Hematopoietic multipotent progenitor cell (in vitro differentiated cells): Measurements from ENCODE around the gene PHACTR1. TPM values are rescaled to one million over a fixed set of nuclear protein-coding genes. Genes with fewer than 3 reads are reported as not detected.

Experiments
- DNase-seq, 3 donors: peaks; one replicate each; pipeline ENCODE4 v3.0.0-alpha.2; 2011 to 2015; ENCODE audit warnings: low read depth in 2 of 3, low spot score in 2 of 3
- total RNA-seq: library from RNA; depleted of rRNA; stranded (reverse); fragments of >200 nt; gene quantifications from one replicate; pipeline ENCODE4 v1.2.3, GENCODE V29; 2012

Gene PHACTR1
- total RNA-seq, 1 donor, result 34.2 TPM

DNA sequence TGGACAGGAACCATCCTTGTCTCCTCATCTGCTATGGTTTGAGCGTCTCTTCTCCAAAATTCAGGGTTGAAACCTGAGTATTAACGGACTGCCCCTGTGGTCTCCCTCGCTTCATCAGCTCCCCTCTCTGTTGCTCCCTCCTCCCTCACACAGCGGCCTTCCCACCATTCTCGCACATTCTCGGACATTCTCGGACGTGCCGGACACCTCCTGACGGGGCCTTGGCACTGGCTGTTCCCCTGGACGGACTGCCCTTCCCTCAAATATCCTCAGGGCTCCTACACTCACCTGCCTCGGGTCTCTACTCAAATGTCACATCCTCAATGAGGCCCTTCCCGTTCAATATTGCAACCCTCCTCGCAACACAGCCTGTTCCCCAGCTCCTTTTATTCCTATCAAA is 496.0 kb downstream of the PHACTR1 start:
- DNase-seq, result no peak

DNA sequence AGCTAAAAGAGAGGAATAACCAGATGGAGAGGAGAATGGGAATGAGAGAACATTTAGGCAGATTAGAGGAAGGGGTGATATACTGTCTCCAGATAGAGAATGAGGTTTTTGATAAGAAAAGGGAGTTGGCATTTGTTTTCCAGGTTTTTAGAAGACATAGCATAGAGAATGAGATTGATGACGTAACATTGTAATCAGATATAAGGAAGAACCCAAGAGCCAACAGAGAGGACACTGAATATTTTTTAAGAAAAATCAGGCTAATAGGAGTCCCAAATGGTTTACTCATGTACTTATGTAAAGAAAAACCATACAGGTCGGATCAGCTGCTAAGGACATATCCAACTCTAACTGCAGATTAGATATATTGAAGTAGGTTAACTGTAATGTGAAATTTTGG is 498.8 kb downstream of the PHACTR1 start:
- no peak for DNase-seq

DNA sequence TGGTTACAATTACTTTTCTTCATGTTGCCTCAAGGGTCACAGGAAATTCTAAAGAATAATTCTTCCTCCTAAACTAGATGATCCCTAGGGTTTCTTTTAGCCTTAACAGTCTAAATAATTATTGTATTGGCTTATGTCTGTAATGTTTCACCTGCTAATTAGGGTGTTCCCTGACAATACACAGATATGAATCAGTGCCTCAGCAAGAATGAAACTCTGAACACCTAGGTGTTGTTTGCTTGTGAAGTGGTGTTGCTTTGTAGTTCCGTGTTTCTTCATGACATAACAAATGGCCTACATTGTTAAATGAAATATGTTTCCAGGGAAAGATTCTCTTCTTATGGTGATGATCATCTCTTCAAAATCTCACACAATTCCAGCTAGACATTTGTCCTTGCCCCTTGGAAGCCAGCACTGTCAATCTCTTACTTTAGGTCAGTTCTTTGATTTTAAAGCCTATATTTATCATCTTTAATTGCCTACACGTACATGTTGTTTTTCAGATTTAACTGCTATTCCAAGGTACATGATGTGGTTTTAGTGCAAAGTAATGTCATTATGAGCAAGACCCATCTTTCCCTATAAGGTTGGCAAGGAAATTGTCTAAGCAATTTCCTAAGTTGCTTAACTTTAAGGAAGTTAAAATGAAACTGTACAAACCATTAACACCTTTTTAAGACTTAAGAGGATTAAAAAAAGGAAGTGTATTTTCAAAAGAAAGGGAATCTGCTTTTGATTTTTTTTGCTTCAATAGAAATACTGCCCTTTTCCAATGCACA is 499.9 kb downstream of the PHACTR1 start:
- peak in 1 of 3 donors; percentile 16 for DNase-seq

DNA sequence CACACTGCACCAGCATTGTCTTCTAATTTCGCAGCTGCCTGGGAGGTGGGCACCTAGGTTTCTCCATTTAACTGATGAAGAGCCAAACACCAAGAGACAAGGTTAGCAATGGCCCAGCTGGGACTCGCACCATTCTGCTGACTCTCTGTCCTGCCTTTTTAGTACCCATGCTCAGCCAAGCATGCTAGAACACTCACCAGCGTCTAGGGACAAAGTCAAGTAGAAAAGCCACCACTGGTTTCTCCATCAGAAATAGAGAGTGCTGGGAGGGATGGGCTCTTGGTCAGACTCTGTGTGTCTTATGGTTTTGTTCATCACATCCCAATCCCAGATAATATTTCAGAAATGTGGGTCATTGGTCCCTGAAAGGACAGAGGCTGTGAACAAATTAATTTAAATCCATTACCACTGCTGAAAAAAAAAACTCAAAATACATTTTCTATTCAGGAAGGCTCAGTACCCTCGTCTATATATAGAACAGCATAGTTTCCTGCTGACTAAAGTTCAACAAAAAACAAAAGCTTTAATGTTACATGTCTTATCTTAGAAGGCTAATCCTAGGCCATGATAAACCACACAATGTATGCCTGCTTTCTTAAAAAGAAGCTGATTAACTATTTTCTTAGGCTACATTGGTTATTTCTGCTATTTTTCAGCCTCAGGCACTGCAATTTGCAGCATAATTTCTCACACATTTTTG is 500.8 kb downstream of the PHACTR1 start:
- peak in 1 of 3 donors; percentile 3 for DNase-seq

DNA sequence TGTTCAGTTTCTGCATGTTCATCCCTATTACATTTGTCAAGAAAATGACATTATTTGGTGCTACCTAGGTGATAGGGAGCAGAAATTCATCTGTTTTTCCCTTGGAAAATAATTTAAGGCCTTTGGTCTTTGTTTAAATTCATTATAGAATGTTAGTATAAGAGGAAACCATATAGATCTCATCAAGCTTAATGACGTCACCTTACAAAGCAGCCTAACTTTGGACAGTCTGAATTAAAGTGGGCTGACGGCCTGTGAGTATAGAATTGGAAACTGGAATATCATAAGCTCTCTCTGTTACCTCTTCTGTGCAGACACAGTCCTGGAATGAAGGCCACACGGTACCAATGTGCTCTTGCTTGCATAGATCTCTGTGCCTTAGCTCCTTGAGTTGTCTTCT is 503.7 kb downstream of the PHACTR1 start:
- no peak for DNase-seq

DNA sequence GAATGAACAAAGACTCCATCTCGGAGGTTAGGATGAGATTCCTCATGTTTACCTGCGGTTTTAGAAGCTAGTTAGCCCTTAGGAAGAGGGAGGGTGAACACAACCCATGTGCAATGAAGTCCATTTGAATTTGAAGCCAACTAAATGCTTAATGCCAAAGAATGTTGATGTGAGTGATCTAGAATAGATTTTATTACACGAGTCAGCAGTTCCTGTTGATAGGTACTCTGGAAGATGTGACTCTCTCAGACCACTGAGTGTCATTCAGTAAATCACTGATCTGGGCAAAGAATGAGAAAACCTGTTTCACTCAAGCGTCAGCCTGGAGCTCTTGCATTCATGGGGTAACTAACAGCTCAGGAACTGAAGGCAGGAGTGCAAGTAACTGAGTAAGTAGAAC is 505.5 kb downstream of the PHACTR1 start:
- DNase-seq, result no peak

DNA sequence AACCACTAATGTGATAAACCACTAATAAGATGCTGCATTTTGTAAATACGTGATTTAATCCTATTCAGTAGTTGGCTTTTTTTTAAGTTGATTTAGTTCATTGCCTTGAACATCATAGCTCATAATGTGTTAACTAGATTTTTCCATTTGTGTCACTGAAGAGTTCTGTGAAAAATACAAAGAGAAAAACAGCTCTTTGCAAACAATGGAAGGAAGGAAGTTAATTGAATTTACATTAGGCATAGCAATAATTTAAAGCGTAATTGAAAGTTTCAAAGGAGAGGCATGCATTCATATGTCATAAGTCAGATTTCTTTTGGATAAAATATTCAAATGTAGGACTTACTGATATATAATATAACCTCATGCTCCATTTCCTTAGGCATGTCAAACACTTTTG is 509.5 kb downstream of the PHACTR1 start:
- no peak for DNase-seq

DNA sequence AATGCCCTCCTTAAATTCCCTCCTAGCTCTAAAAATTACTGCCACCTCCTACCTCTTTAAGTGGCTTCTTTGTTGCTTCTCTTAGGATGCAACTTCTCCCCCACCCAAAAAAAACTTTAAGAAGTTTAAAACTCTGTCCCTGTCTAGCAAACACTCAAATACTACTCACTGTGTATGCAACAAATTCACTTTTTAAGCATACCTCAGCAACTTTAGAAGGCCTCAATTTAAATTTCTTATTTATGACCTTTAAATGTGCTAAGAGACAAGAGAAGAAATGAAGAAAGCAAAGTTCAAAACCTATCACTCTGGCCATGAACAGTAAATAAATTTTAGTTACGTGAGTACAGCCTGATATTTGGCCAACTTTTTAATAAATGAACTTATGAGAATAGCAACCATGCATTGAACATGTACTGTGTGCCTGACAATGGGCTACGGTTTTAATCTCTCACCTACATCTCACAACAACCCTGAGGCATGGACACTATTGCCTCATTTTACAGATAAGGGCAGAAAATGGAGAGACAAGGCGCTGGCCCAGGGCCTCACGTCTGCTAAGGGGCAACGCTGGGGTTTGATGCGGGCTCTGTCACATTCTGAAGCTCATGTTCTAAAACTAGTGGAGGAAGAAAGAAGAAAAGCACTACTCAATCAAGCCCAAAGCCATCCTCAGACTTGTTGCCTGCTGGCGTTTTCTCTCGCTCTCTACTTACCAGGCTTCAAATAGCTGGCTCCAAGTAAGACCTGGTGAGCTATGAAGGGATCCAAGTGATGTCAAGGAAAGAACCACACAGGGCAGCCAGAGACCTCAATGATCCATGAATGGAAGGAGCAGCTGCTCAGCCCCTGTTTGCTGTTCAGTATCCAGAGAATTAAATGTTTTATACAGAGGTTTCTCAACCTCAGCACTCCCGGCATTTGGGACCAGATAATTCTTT is 512.0 kb downstream of the PHACTR1 start:
- DNase-seq, result no peak

DNA sequence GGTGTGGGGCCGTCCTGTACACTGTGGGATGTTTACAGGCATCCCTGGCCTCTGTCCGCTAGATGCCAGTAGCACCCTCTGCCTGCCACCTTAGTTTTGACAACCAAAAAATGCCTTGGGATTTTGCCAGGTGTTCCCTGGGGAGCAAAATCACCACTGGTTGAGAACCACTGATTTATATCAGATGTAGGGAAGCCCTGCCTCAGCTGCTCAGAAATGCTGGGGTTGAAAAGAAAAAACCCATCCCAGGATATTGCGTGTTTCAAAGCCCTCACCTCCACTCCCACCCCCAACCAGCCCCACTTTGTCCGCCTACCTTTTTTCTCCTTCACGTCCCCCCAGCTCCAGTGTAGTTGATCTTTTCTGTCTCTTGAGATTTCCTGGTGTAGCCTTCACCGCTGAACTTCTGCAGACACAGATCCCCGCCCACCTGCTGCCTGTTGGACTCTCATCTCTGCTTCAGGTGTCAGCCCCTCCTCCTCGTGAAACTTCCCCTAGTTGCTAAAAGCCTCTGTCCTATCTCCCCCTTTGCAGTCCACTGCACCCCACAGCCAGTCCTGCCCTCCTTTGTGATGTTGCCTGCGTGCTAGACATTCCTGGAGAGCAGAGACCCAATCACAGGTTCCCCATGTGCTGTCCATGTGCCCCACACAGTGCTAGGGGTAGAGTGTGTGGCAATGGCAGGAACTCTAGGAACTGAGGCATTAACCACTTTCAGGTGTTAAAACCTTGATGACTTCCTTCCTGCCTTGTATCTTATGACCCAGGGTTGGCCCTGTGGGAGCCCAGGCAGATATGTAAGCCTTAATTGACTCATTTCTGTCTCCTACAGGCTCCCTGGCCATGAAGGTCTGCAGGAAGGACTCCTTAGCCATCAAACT is 512.9 kb downstream of the PHACTR1 start:
- no peak for DNase-seq

DNA sequence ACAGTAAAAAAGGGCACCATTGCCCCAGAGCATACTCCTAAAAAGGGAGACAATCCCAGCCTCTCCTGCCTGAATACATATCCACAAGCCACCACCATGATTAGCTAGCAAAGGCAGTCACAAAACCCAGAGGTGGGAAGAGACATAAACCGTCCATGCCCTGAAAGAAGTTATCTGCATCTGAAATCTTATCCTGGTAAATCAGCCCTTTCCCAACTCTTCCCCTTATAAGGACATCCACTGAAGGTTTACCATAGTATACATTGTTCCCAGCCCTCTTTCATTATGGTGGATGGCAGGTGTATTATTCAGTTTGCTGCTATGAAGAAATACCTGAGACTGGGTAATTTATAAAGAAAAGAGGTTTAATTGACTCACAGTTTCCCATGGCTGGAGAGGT is 516.5 kb downstream of the PHACTR1 start:
- DNase-seq, result no peak

DNA sequence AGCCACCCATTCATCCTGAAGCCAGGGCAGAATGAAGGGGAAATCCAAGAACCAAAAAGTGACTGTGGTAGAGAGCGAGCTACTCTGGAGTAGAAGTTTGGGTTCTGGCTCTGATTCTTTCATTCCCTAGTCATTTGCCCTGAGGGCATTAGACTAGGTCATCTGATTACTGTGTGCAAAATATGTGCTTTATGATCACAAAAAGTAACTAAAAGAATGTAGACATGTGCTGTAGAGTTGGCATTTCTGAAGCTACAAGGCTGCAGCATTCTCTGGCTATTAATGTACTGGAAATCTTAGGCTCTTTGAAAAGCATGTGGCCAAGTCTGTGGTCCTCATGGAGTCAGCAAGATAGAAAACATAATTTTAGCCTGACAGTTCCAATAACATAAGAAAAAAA is 517.6 kb downstream of the PHACTR1 start:
- no peak for DNase-seq

DNA sequence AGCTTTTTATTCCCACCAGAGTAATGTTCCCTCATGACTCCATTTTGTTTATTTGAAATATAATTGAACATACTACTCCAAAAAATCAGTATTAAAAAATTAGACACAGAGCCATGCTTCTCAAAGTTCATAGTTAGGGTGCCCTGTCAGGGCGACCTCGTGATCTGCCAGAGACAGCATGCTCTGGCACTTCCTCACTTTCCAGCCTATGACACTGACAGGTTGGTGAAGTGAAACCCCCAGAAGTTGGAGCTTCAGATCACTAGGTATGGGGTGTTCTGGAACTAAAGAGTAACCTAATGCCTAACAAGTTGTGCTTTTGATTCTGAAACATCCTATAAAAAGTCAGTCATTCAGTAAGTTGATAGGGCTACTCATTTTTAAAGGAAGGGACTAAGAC is 518.8 kb downstream of the PHACTR1 start:
- DNase-seq, result no peak

DNA sequence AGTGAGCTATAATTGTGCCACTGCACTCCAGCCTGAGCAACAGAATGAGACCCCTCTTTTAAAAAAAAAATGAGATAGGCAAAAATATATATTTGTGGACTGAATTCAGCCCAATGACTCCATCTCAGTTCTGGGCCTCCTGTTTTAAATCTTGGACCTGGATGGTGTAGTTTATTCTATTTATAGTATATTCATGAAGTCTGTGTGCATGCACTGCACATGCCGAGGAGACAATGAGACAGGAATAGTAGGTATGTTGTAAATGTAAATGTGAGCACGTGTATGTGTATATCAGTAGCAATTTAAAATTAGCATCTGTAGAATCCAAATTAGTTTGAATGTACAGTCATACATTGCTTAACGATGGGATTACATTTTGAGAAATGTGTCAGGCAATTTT is 520.8 kb downstream of the PHACTR1 start:
- no peak for DNase-seq

DNA sequence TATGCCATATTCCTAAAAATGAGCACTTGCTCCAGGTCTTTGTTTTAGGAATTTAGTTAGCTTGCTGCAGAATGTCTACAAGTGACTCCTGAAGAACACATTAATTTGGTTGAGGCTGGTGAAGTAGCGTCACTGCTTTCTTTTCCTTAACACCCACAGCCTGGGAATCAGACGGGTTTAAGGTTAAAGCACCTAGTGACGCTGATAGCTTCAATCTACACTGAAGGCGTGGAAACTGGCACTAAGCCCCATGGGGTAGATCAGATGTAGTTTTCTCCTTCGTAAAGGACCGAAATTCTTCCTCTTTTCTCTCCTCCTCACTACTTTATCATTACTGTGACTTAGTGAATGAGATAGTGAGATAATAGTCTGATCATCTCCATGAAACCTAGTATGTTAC is 521.5 kb downstream of the PHACTR1 start:
- DNase-seq, result no peak

DNA sequence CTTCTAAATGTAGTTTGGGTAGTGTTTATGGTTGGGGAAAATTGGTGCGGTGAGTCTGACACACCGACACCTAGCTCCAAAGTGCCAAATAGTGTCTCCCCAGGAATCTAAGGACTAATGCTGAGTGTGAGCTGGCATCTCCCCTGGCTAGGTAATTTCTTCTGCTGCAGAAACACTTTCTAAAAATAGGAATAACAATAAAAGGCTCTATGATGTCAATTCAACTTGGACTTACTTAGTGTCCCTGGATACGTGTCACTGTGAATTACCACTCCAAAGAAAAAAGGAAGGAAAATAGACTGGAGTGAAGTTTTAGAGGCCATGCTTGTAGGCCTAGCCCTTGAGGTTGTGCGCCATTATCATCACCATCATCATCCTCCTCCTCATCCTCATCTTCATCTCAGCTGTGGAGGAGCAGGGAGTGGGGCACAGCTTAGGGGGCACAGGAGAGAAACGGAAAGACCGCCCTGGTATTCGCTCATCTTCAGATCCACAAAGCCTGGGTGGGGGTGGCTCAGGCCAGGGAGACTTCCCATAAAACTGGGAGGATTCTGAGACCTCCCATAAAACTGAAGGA is 522.2 kb downstream of the PHACTR1 start:
- DNase-seq, result no peak

DNA sequence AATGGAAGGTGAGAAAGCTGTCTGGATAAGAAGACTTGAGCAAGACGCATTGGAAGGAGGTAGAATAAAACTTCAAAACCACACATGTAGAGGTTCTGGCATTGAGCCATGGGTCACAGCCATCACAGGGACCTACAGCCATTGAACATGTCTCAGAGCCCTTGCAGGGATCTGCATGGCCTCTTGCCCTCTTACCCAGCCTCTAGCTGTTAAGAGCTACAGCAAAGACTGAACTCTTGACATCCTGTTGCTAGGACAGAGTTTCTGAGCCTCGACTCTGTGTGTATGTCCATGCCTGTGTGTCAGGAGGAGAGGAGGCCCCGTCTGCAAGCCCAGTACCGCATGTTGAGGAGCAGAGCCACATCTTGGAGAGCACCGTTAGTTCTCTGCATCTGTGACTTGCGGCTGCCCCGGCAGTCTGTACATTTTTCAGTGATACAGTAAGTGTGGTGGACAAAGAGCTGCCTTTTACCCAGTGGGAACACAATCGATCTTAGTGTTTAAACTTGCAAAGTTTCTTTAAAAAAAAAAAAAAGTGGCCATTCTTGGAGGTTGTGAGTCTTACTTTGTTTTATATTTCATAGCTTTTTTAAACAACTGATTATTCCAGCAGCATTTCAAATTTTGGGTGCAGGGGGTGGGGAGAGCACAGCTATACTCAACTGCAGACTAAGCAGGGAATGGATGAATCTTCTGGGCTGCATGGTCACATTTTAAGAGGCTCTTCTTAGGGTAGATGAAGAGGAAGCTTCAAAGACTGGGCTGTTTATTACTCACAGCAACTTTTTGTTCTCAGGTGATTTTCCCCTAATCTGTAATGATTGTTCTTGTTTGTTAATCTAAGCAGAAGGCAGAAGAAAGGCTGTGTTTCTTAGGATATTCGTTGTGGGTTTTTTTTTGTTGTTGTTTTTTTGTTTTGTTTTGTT is 523.2 kb downstream of the PHACTR1 start:
- no peak for DNase-seq

DNA sequence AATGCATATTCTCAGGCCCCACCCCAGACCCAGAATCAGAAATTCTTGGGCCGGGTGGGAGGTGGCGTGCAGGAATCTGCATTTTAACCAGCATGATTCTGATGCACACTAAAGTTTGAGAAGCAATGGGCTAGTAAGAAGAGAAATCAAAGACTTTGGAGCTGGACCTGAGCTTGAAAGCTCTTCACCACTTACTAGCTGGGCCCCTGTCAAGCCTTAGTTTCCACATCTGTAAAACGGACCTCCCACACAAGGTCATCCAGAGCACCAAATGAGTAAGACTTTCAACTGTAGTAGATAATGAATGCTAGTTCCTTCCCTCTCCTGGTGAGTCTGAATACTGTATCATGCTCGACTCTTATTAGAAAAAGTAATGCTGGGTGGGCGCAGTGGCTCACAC is 524.8 kb downstream of the PHACTR1 start:
- DNase-seq, result no peak

DNA sequence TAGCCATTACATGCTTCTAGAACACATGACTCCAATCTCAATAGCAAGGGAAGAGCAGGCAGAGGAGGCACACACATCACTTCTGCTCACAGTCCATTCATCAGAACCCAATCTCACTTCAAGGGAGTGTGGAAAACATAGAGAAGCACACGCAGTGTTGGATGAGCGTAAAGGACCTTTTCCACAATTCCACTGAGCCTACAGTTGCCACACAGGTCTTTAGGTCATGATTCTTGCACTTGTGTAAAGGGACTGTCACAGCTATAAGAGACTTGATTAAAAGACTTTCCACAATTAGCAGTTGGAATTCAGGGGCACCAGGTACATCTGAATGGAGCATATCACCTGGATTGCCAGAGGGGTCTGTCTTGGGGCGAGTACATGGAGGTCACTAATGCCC is 525.6 kb downstream of the PHACTR1 start:
- no peak for DNase-seq

DNA sequence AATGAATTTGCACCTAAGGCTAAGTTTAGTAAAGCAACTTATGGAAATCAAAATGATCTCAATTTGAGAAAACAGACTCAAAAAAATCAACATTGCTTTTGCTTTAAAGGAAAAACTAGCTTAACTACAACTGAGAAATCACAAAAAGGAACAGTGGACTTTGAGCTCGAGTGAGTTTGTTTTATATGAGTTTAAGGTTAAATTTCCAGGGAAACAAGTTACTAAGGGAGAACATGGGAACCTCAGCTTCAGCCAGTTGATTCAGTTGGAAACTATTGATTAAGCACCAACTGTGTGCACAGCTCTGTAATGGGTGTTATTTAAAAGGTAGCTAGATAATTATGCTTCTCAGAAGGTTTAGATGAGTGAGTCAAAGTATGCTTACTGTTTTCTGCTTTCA is 526.0 kb downstream of the PHACTR1 start:
- no peak for DNase-seq
